ENCODE data around the gene COL13A1. TPM values are rescaled to one million over a fixed set of nuclear protein-coding genes. Genes with fewer than 3 reads are reported as not detected.

COL13A1 gene
- total and polyA plus RNA-seq, 2 of the 8 experiments (the other 6 are each of a cell fraction or from before 2014, with no cell fraction given), result 2.6 to 5.2 TPM

DNA sequence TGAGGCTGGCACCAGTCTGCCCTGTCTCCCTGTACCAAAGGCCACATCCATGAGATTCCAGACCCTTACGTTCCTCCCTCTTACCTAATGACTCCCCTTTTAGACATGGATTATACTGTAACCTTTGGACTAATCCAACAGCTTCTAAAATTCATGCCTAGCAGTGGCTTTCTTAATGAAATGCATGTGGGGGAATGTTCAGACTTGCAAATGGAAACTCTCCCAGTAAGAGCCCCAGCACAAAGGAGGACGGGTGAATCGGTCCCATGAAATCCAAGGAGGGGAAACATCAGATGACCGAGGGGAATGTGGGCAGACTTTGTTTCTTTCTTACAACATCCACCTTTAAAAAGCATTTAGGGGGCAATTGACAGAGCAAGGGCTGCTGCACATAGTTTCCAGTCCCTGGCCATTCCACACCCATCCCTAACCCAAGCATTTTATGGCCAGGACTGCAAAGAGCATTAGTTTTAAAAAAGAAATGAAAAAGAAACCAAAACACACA is 71.5 kb downstream of the COL13A1 start:
- H2BK120ac ChIP-seq (replicated peaks; ENCODE audit: low read depth, low read length), result no peak overlapping the region
- no peaks in the 10 kb centered on the region for H3K9me3 ChIP-seq (ENCODE audit: insufficient read depth in 2 of 2, low read depth in 1 of 2, low read length in 1 of 2)
- no peak for FAIRE-seq
- no peak overlapping the region for H3K9ac ChIP-seq (replicated peaks in 1 of 4; ENCODE audit: extremely low read depth in 1 of 4, low read depth in 3 of 4, low read length in 3 of 4)
- no peak overlapping the region for H4K91ac ChIP-seq (replicated peaks; ENCODE audit: insufficient read length, low read length)
- no peaks in the 10 kb centered on the region for H4K20me1 ChIP-seq (replicated peaks in 1 of 2; ENCODE audit: control insufficient read depth in 1 of 2, insufficient read depth in 2 of 2, low read length in 2 of 2)
- H3K23ac ChIP-seq (ENCODE audit: insufficient read length), result no peak overlapping the region
- no peak overlapping the region for H3K14ac ChIP-seq (ENCODE audit: insufficient read length)
- H2BK5ac ChIP-seq (ENCODE audit: low read depth, low read length), result 0 out of 2 replicates have a peak overlapping the region, but pooled peaks have one; percentile 9
- TF ChIP-seq HDAC6 (IDR thresholded peaks at IDR 0.05; ENCODE audit: low read depth, low read length) (no peak), TAF7 (optimal IDR thresholded peaks at IDR 0.05; ENCODE audit: borderline replicate concordance, low read depth, low read length) (no peak), POLR2A (IDR thresholded peaks at IDR 0.05; ENCODE audit: control extremely low read depth in 1 of 2, low read depth in 2 of 2, low read length in 2 of 2) (no peak), SP4 (IDR thresholded peaks at IDR 0.05; ENCODE audit: low read length) (no peak), BCL11A (IDR thresholded peaks at IDR 0.05; ENCODE audit: low read depth in 2 of 2, low read length in 2 of 2) (no peak), BRCA1 (IDR thresholded peaks at IDR 0.05; ENCODE audit: low read depth, low read length) (no peak), BACH1 (IDR thresholded peaks at IDR 0.05; ENCODE audit: low read length) (no peak), SIX5 (IDR thresholded peaks at IDR 0.05; ENCODE audit: low read depth, low read length) (no peak)
- peaks cover 2% of the 10 kb centered on the region; the same call in 1 of the 2 replicates for H3K23me2 ChIP-seq (ENCODE audit: low read depth, low read length)
- no peaks in the 10 kb centered on the region for H3K79me1 ChIP-seq (ENCODE audit: low read depth, low read length)
- H3K18ac ChIP-seq (ENCODE audit: extremely low read depth, low read length), result peak overlapping the region; percentile 79; the same call in 1 of the 2 replicates
- H4K8ac ChIP-seq (ENCODE audit: extremely low read depth, insufficient read depth, low read length), result no peak overlapping the region
- 0 out of 2 replicates have a peak overlapping the region, but pooled peaks have one; percentile 1 for H2AK5ac ChIP-seq (ENCODE audit: low read depth, low read length)
- H2AFZ ChIP-seq (ENCODE audit: low read length), result no peak overlapping the region
- H3K4me2 ChIP-seq (ENCODE audit: insufficient read depth in 1 of 2, low read depth in 2 of 2, low read length in 2 of 2), result no peak overlapping the region
- H3K27me3 ChIP-seq (replicated peaks in 1 of 4; ENCODE audit: control insufficient read depth in 3 of 4, extremely low read depth in 1 of 4, insufficient read depth in 3 of 4, low read length in 3 of 4), result no peaks in the 10 kb centered on the region; a peak in 2 of 7 replicates
- H2BK15ac ChIP-seq (ENCODE audit: low read length), result no peak overlapping the region
- 83% methylated on average over 4 of the region's 4 CpGs; no CpG with 5 or more reads in 1 of the 2 experiments for WGBS, 2 experiments (ENCODE audit: extremely low coverage in 1 of 2, insufficient coverage in 1 of 2, insufficient read length in 1 of 2, insufficient replicate concordance in 2 of 2, low coverage in 1 of 2, low lambda C conversion rate in 2 of 2, missing lambda C conversion rate in 1 of 2)
- DNase-seq (ENCODE audit: low read depth in 1 of 2, low spot score in 2 of 2), result no peak
- H3K56ac ChIP-seq (replicated peaks; ENCODE audit: insufficient read length, low read depth, low read length), result no peak overlapping the region
- H3K4me3 ChIP-seq (ENCODE audit: extremely low read depth in 1 of 4, insufficient read depth in 2 of 4, low read depth in 3 of 4, low read length in 4 of 4), result no peak overlapping the region
- H2BK20ac ChIP-seq (ENCODE audit: low read length), result 0 out of 2 replicates have a peak overlapping the region, but pooled peaks have one; percentile 3
- H3K79me2 ChIP-seq (ENCODE audit: control insufficient read depth in 1 of 2, insufficient read depth in 2 of 2, low read length in 2 of 2), result no peaks in the 10 kb centered on the region
- no peak overlapping the region for H3K27ac ChIP-seq (ENCODE audit: low read depth, low read length)
- ChIA-PET CTCF (ENCODE audit: partially characterized antibody) (interaction anchor here (0.7 to 6.5 kb wide), 11 partner anchors 10 to 1313 kb away, joined by 3 to 68 read pairs (median 6); no protein-coding TSS in a partner anchor), POLR2A (ENCODE audit: partially characterized antibody) (no interaction called here)
- no peaks in the 10 kb centered on the region for H3K36me3 ChIP-seq (ENCODE audit: control insufficient read depth in 2 of 4, insufficient read depth in 4 of 4, low read length in 3 of 4)
- no peak overlapping the region for H3K4ac ChIP-seq (replicated peaks; ENCODE audit: insufficient read length, low read depth, low read length)
- H2BK12ac ChIP-seq (ENCODE audit: low read depth, low read length), result peak overlapping the region; percentile 64; the same call in 1 of the 2 replicates
- H4K5ac ChIP-seq (ENCODE audit: insufficient read length, low read depth, low read length), result no peak overlapping the region
- H3K4me1 ChIP-seq (replicated peaks in 1 of 4; ENCODE audit: control insufficient read depth in 3 of 4, insufficient read depth in 4 of 4, low read length in 3 of 4), result peaks cover 20 to 52% (median 35%) of the 10 kb centered on the region in 4 experiments

Measured in H1 (cell line).